IMR-90 (cell line): ENCODE results near the gene LPAR2. TPM values are rescaled to one million over a fixed set of nuclear protein-coding genes. Genes with fewer than 3 reads are reported as not detected.

Source experiments
- ATAC-seq: fragments of 200-7000 bp; cut with Tn5 transposase; 2 replicates; pipeline ENCODE4 v1.9.1; 2020; ENCODE audit warnings: low read depth, mild to moderate bottlenecking, moderate library complexity
- BruUV-seq: library from RNA; stranded (reverse); fragments of 400-500 nt; replicated peaks from 2 replicates; lab custom pipeline; 2021; lab: Mats Ljungman, UMichigan
- CTCF ChIA-PET: fragments of 300-600 bp; formaldehyde crosslinking; extraction: SDS; loops from one replicate; lab custom pipeline; 2021; ENCODE audit warnings: antibody characterized with exemption; lab: Yijun Ruan, JAX
- POLR2A ChIA-PET: fragments of 300-600 bp; sonication (Branson Sonifier 250); formaldehyde crosslinking; loops from one replicate; lab custom pipeline; 2022; ENCODE audit warnings: antibody characterized with exemption; ENCODE audit not compliant: unreplicated experiment; lab: Charles Lee
- DNase-seq: peaks from one replicate; pipeline ENCODE4 v3.0.0; 2013
- H2AFZ ChIP-seq: replicated peaks from 2 replicates; pipeline ENCODE3; 2013; ENCODE audit warnings: low read length, mild to moderate bottlenecking; ENCODE audit not compliant: poor library complexity
- H2AK5ac ChIP-seq: 2 replicates; pipeline ENCODE4 v1.6.1; 2013; ENCODE audit warnings: low read depth, low read length, inconsistent platforms
- H2AK9ac ChIP-seq: replicated peaks from 2 replicates; pipeline ENCODE3; 2013; ENCODE audit warnings: mild to moderate bottlenecking, low read depth, low read length, moderate library complexity; ENCODE audit not compliant: poor library complexity
- H2BK120ac ChIP-seq: 2 replicates; pipeline ENCODE4 v1.6.1; 2013; ENCODE audit warnings: low read depth, low read length, inconsistent platforms
- H2BK15ac ChIP-seq: 3 replicates; pipeline ENCODE4 v1.6.1; 2013; ENCODE audit warnings: low read depth, low read length, inconsistent platforms
- H2BK20ac ChIP-seq: 2 replicates; pipeline ENCODE4 v1.6.1; 2013; ENCODE audit warnings: low read depth, mild to moderate bottlenecking, inconsistent platforms, low read length, moderate library complexity
- H2BK5ac ChIP-seq: 2 replicates; pipeline ENCODE4 v1.6.1; 2013; ENCODE audit warnings: mild to moderate bottlenecking, low read depth, low read length, inconsistent platforms; ENCODE audit not compliant: poor library complexity, severe bottlenecking
- H3K14ac ChIP-seq: replicated peaks from 2 replicates; pipeline ENCODE4 v1.6.1; 2013; ENCODE audit warnings: low read depth, low read length, inconsistent platforms
- H3K18ac ChIP-seq: 2 replicates; pipeline ENCODE4 v1.6.1; 2013; ENCODE audit warnings: low read depth, low read length, control low read depth
- H3K23ac ChIP-seq: 2 replicates; pipeline ENCODE4 v1.6.1; 2013; ENCODE audit warnings: low read depth, low read length, inconsistent platforms
- H3K27ac ChIP-seq: 2 replicates; pipeline ENCODE4 v1.5.1; 2013; ENCODE audit warnings: mild to moderate bottlenecking, control low read depth, low read length; ENCODE audit not compliant: insufficient read depth
- H3K27me3 ChIP-seq: 2 replicates; pipeline ENCODE4 v1.6.1; 2013; ENCODE audit warnings: low read length; ENCODE audit not compliant: control insufficient read depth, insufficient read depth
- H3K36me3 ChIP-seq: 2 replicates; pipeline ENCODE4 v1.6.1; 2013; ENCODE audit warnings: low read length, mixed read lengths; ENCODE audit not compliant: control insufficient read depth, insufficient read depth
- H3K4ac ChIP-seq: 2 replicates; pipeline ENCODE4 v1.6.1; 2013; ENCODE audit warnings: low read depth, low read length, inconsistent platforms
- H3K4me1 ChIP-seq: 2 replicates; pipeline ENCODE4 v1.6.1; 2013; ENCODE audit warnings: low read length, mixed read lengths; ENCODE audit not compliant: control insufficient read depth, insufficient read depth
- H3K4me2 ChIP-seq: 2 replicates; pipeline ENCODE4 v1.6.1; 2013; ENCODE audit warnings: low read depth, mild to moderate bottlenecking, control low read depth, low read length, moderate library complexity
- H3K4me3 ChIP-seq: 2 replicates; pipeline ENCODE4 v1.5.1; 2013; ENCODE audit warnings: low read depth, mild to moderate bottlenecking, control low read depth, low read length, moderate library complexity; ENCODE audit not compliant: insufficient read depth
- H3K56ac ChIP-seq: 2 replicates; pipeline ENCODE4 v1.6.1; 2013; ENCODE audit warnings: low read length, inconsistent platforms; ENCODE audit not compliant: insufficient read depth; ENCODE audit errors: extremely low read depth
- H3K79me1 ChIP-seq, 2 experiments: 2 replicates each; pipeline ENCODE4 v1.6.1; 2013; ENCODE audit warnings: low read length in 2 of 2, inconsistent platforms in 1 of 2, low read depth in 1 of 2
- H3K9ac ChIP-seq: 2 replicates; pipeline ENCODE4 v1.6.1; 2013; ENCODE audit warnings: low read depth, low read length, control low read depth
- H3K9me1 ChIP-seq: 2 replicates; pipeline ENCODE4 v1.6.1; 2013; ENCODE audit warnings: low read length, inconsistent platforms; ENCODE audit not compliant: insufficient read depth
- H3K9me3 ChIP-seq: 2 replicates; pipeline ENCODE4 v1.6.1; 2013; ENCODE audit warnings: low read length; ENCODE audit not compliant: control insufficient read depth, insufficient read depth
- H4K20me1 ChIP-seq: 2 replicates; pipeline ENCODE4 v1.6.1; 2013; ENCODE audit warnings: low read length, inconsistent platforms; ENCODE audit not compliant: insufficient read depth
- H4K5ac ChIP-seq: 2 replicates; pipeline ENCODE4 v1.6.1; 2013; ENCODE audit warnings: mild to moderate bottlenecking, low read depth, low read length, control low read depth
- H4K8ac ChIP-seq, 2 experiments: 2 replicates each; pipeline ENCODE4 v1.6.1; 2013; ENCODE audit warnings: low read depth in 2 of 2, low read length in 2 of 2, control low read depth in 1 of 2, inconsistent platforms in 1 of 2
- H4K91ac ChIP-seq: 2 replicates; pipeline ENCODE4 v1.6.1; 2013; ENCODE audit warnings: low read depth, low read length, inconsistent platforms; ENCODE audit not compliant: insufficient read depth
- BHLHE40 ChIP-seq: fragments of 150-350 bp; IDR thresholded peaks from 2 replicates; pipeline ENCODE4 v1.6.1; 2016; ENCODE audit warnings: mild to moderate bottlenecking, low read depth, low read length
- CEBPB ChIP-seq: IDR thresholded peaks from 2 replicates; pipeline ENCODE4 v1.6.1; 2012; ENCODE audit warnings: low read depth, low read length, improper control_type of control experiment
- CHD1 ChIP-seq: IDR thresholded peaks from 2 replicates; pipeline ENCODE4 v1.6.1; 2012; ENCODE audit warnings: low read depth, low read length, improper control_type of control experiment
- FOS ChIP-seq: fragments of 150-350 bp; IDR thresholded peaks from 2 replicates; pipeline ENCODE4 v1.6.1; 2016; ENCODE audit warnings: low read depth, low read length
- MAFK ChIP-seq: IDR thresholded peaks from 2 replicates; pipeline ENCODE4 v1.6.1; 2012; ENCODE audit warnings: low read depth, low read length, improper control_type of control experiment
- MAZ ChIP-seq: IDR thresholded peaks from 2 replicates; pipeline ENCODE4 v1.6.1; 2012; ENCODE audit warnings: low read depth, mild to moderate bottlenecking, low read length, improper control_type of control experiment, moderate library complexity, borderline replicate concordance
- MXI1 ChIP-seq: IDR thresholded peaks from 2 replicates; pipeline ENCODE4 v1.6.1; 2012; ENCODE audit warnings: low read depth, mild to moderate bottlenecking, low read length, moderate library complexity, borderline replicate concordance
- POLR2A ChIP-seq: IDR thresholded peaks from 2 replicates; pipeline ENCODE4 v1.6.1; 2012; ENCODE audit warnings: mild to moderate bottlenecking, low read depth, low read length
- RAD21 ChIP-seq: IDR thresholded peaks from 2 replicates; pipeline ENCODE4 v1.6.1; 2012; ENCODE audit warnings: low read length, improper control_type of control experiment
- RCOR1 ChIP-seq: IDR thresholded peaks from 2 replicates; pipeline ENCODE4 v1.6.1; 2012; ENCODE audit warnings: mild to moderate bottlenecking, low read length, improper control_type of control experiment; ENCODE audit not compliant: insufficient replicate concordance
- RFX5 ChIP-seq: IDR thresholded peaks from 2 replicates; pipeline ENCODE4 v1.8.0; 2012; ENCODE audit warnings: low read depth, mild to moderate bottlenecking, low read length, moderate library complexity
- SMC3 ChIP-seq: fragments of 150-350 bp; IDR thresholded peaks from 2 replicates; pipeline ENCODE4 v1.6.1; 2016; ENCODE audit warnings: low read depth, mild to moderate bottlenecking, antibody characterized with exemption, low read length, moderate library complexity
- WGBS, 2 experiments: methylation state at CpG; one replicate each; pipeline versions ENCODE4 v1.1.5 to v1.1.7; 2013; ENCODE audit warnings: missing lambda C conversion rate in 2 of 2; ENCODE audit not compliant: insufficient read length in 1 of 2; ENCODE audit errors: extremely low coverage in 2 of 2; 5-methylcytosine and 5-hydroxymethylcytosine counted together
- dilution Hi-C: fragments of 300-500 bp; cut with HindIII; formaldehyde crosslinking; loops from one replicate; pipeline ENCODE4 v1.14.3; 2018; ENCODE audit warnings: low sequenced_read_pairs; ENCODE audit not compliant: unreplicated experiment
- in situ Hi-C: fragments of 300-500 bp; cut with MboI; formaldehyde crosslinking; loops from 3 replicates; pipeline ENCODE4 v1.14.3; 2019; ENCODE audit warnings: low sequenced_read_pairs, inconsistent platforms, mixed read lengths
- intact Hi-C: fragments of 100-400 bp; cut with micrococcal nuclease; formaldehyde crosslinking; loops from 2 replicates; pipeline ENCODE4 v1.10.0; 2022
- polyA plus RNA-seq, 3 experiments: library from polyadenylated mRNA; depleted of rRNA; stranded (reverse); fragments of >200 nt; gene quantifications; 2 replicates each; pipeline ENCODE4 v1.2.3, GENCODE V29; 2012; ENCODE audit warnings: low replicate concordance in 1 of 3
- total RNA-seq: library from RNA; depleted of rRNA; stranded (reverse); fragments of >200 nt; gene quantifications from 2 replicates; pipeline ENCODE4 v1.2.3, GENCODE V29; 2012
- TF ChIP-seq, protein P1 (sequence below): fragments of 150-350 bp; IDR thresholded peaks from 2 replicates; pipeline ENCODE4 v1.6.1; 2016; ENCODE audit warnings: low read depth, mild to moderate bottlenecking, low read length, moderate library complexity, borderline replicate concordance
- TF ChIP-seq, protein P2 (sequence below): conservative IDR thresholded peaks from 2 replicates; pipeline ENCODE4 v1.5.1; 2012; ENCODE audit warnings: mild to moderate bottlenecking, low read depth, low read length, improper control_type of control experiment
- TF ChIP-seq, protein P3 (sequence below): fragments of 150-350 bp; IDR thresholded peaks from 2 replicates; pipeline ENCODE4 v1.6.1; 2017; ENCODE audit warnings: mild to moderate bottlenecking, antibody characterized with exemption, low read length, low read depth

The LPAR2 gene
- total and polyA plus RNA-seq, 2 of the 4 experiments (the other 2 are of a cell fraction), result under 0.01 to 5.4 TPM

DNA sequence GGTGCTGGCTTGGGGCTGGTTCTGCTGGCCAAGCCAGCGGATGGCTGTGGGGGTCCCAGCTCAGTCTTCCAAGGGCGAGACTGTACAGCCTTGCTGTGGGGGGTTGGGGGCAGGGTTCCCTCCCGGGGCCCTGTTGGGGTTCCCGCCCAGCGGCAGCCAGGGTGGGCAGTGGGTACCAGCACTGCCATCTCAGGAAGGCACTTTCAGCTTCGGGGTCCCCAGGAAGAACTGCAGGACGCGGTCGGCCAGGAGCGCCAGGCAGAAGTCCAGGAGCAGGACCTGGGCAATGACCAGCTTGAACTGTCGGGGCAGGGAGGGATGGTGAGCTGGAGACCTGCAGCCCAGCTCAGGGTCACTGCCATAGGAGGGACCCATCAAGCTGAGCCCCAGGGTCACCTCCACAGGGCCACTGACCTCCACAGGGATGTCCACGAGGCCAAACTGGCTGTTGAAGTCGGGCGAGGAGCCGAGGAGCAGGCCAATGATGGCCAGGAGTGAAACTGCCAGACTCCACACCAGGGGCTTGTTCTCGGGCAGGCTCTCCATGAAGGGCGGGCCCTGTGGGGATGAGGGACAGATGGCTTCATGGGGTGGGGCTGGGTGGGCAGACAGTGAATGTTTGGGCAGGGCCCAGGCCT, 17.3 kb upstream of the LPAR2 start:
- dilution Hi-C loops (no loop called here), in situ Hi-C loops (loop anchor here (25.0 kb wide), 1 partner anchor 258 kb away; no protein-coding TSS in a partner anchor), intact Hi-C loops (no loop called here)
- Histone ChIP-seq H3K9ac (no peak overlapping the region), H2AK5ac (no peak overlapping the region), H2BK15ac (no peak overlapping the region), H3K36me3 (peaks cover 39% of the 10 kb centered on the region), H3K9me3 (no peaks in the 10 kb centered on the region), H3K4me2 (no peak overlapping the region), H3K4ac (no peak overlapping the region), H3K27me3 (no peaks in the 10 kb centered on the region), H4K8ac (no peak overlapping the region), H4K20me1 (0 out of 2 replicates have a peak, but pooled peaks cover 3% of the 10 kb centered on the region), H2AFZ (no peak overlapping the region), H3K23ac (no peak overlapping the region), H2BK5ac (no peak overlapping the region), H2BK120ac (no peak overlapping the region), H2AK9ac (no peak overlapping the region), H3K79me1 (peaks cover 3 to 19% of the 10 kb centered on the region in 2 experiments), H3K4me3 (no peak overlapping the region), H3K18ac (no peak overlapping the region), H3K9me1 (peaks cover 3% of the 10 kb centered on the region; the same call in 1 of the 2 replicates), H4K91ac (no peak overlapping the region), H4K5ac (no peak overlapping the region), H2BK20ac (no peak overlapping the region), H3K56ac (no peak overlapping the region), H3K14ac (no peak overlapping the region), H3K27ac (no peak overlapping the region), H3K4me1 (0 out of 2 replicates have a peak, but pooled peaks cover 2% of the 10 kb centered on the region)
- BruUV-seq, result TSS peak; percentile 71
- ChIA-PET CTCF (no interaction called here), POLR2A (no interaction called here)
- ATAC-seq, result no peak
- 97% methylated on average over 6 of the region's 17 CpGs; no CpG with 5 or more reads in 1 of the 2 experiments for WGBS, 2 experiments
- TF ChIP-seq POLR2A (no peak), BHLHE40 (no peak), CHD1 (no peak), RCOR1 (no peak), RFX5 (no peak), FOS (no peak), RAD21 (no peak), MAZ (no peak), SMC3 (no peak), CEBPB (no peak), MXI1 (no peak), MAFK (no peak)
- TF ChIP-seq, protein P1, sequence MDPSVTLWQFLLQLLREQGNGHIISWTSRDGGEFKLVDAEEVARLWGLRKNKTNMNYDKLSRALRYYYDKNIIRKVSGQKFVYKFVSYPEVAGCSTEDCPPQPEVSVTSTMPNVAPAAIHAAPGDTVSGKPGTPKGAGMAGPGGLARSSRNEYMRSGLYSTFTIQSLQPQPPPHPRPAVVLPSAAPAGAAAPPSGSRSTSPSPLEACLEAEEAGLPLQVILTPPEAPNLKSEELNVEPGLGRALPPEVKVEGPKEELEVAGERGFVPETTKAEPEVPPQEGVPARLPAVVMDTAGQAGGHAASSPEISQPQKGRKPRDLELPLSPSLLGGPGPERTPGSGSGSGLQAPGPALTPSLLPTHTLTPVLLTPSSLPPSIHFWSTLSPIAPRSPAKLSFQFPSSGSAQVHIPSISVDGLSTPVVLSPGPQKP, result no peak
- TF ChIP-seq, protein P2, sequence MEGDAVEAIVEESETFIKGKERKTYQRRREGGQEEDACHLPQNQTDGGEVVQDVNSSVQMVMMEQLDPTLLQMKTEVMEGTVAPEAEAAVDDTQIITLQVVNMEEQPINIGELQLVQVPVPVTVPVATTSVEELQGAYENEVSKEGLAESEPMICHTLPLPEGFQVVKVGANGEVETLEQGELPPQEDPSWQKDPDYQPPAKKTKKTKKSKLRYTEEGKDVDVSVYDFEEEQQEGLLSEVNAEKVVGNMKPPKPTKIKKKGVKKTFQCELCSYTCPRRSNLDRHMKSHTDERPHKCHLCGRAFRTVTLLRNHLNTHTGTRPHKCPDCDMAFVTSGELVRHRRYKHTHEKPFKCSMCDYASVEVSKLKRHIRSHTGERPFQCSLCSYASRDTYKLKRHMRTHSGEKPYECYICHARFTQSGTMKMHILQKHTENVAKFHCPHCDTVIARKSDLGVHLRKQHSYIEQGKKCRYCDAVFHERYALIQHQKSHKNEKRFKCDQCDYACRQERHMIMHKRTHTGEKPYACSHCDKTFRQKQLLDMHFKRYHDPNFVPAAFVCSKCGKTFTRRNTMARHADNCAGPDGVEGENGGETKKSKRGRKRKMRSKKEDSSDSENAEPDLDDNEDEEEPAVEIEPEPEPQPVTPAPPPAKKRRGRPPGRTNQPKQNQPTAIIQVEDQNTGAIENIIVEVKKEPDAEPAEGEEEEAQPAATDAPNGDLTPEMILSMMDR, result no peak
- TF ChIP-seq, protein P3, sequence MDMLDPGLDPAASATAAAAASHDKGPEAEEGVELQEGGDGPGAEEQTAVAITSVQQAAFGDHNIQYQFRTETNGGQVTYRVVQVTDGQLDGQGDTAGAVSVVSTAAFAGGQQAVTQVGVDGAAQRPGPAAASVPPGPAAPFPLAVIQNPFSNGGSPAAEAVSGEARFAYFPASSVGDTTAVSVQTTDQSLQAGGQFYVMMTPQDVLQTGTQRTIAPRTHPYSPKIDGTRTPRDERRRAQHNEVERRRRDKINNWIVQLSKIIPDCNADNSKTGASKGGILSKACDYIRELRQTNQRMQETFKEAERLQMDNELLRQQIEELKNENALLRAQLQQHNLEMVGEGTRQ, result no peak
- DNase-seq, result no peak
